H9 (cell line): ENCODE measurements around the gene NKIRAS2. TPM values are rescaled to one million over a fixed set of nuclear protein-coding genes. Genes with fewer than 3 reads are reported as not detected.

Experiments
- DNase-seq: peaks from one replicate; pipeline ENCODE4 v3.0.0-alpha.2; 2017
- H2AFZ ChIP-seq: one replicate; pipeline ENCODE4 v1.6.1; 2013; ENCODE audit warnings: mild to moderate bottlenecking, low read length, control low read depth, moderate library complexity
- H2AK5ac ChIP-seq: 2 replicates; pipeline ENCODE4 v1.6.1; 2013; ENCODE audit warnings: low read length, control low read depth, mixed read lengths; ENCODE audit not compliant: insufficient read length
- H2BK120ac ChIP-seq: one replicate; pipeline ENCODE4 v1.6.1; 2013; ENCODE audit warnings: low read depth, mild to moderate bottlenecking, low read length, control low read depth, inconsistent platforms; ENCODE audit not compliant: poor library complexity, severe bottlenecking
- H2BK12ac ChIP-seq: 2 replicates; pipeline ENCODE4 v1.6.1; 2013; ENCODE audit warnings: low read length, control low read depth, mixed read lengths, low read depth; ENCODE audit not compliant: insufficient read length
- H2BK15ac ChIP-seq: 2 replicates; pipeline ENCODE4 v1.6.1; 2013; ENCODE audit warnings: low read depth, low read length, control low read depth
- H2BK20ac ChIP-seq: one replicate; pipeline ENCODE4 v1.6.1; 2013; ENCODE audit warnings: low read depth, mild to moderate bottlenecking, low read length, control low read depth, inconsistent platforms; ENCODE audit not compliant: poor library complexity, severe bottlenecking
- H2BK5ac ChIP-seq: 2 replicates; pipeline ENCODE4 v1.6.1; 2013; ENCODE audit warnings: low read length, control low read depth, mixed read lengths; ENCODE audit not compliant: insufficient read length
- H3K14ac ChIP-seq: 2 replicates; pipeline ENCODE4 v1.6.1; 2013; ENCODE audit warnings: low read length, control low read depth; ENCODE audit not compliant: insufficient read depth
- H3K18ac ChIP-seq: 2 replicates; pipeline ENCODE4 v1.6.1; 2013; ENCODE audit warnings: low read depth, mild to moderate bottlenecking, mixed read lengths, low read length, control low read depth; ENCODE audit not compliant: insufficient read length
- H3K23ac ChIP-seq: 2 replicates; pipeline ENCODE4 v1.6.1; 2013; ENCODE audit warnings: low read length, control low read depth, mixed read lengths, low read depth; ENCODE audit not compliant: insufficient read length
- H3K23me2 ChIP-seq: 2 replicates; pipeline ENCODE4 v1.6.1; 2013; ENCODE audit warnings: low read depth, mild to moderate bottlenecking, mixed read lengths, low read length, control low read depth; ENCODE audit not compliant: insufficient read length, poor library complexity, severe bottlenecking
- H3K27ac ChIP-seq: 2 replicates; pipeline ENCODE4 v1.5.1; 2013; ENCODE audit warnings: low read length, control low read depth, mixed read lengths, low read depth; ENCODE audit not compliant: insufficient read length
- H3K27me3 ChIP-seq: 2 replicates; pipeline ENCODE4 v1.6.1; 2013; ENCODE audit warnings: low read length, control low read depth, inconsistent platforms; ENCODE audit not compliant: insufficient read depth
- H3K4ac ChIP-seq: 2 replicates; pipeline ENCODE4 v1.6.1; 2013; ENCODE audit warnings: low read depth, mild to moderate bottlenecking, control low read depth, inconsistent platforms, low read length, moderate library complexity
- H3K4me1 ChIP-seq: 2 replicates; pipeline ENCODE4 v1.6.1; 2013; ENCODE audit warnings: low read length, control low read depth, inconsistent platforms; ENCODE audit not compliant: insufficient read depth
- H3K4me2 ChIP-seq: 2 replicates; pipeline ENCODE4 v1.6.1; 2013; ENCODE audit warnings: low read length, control low read depth, mixed read lengths; ENCODE audit not compliant: insufficient read length, insufficient read depth
- H3K56ac ChIP-seq: 2 replicates; pipeline ENCODE4 v1.6.1; 2013; ENCODE audit warnings: low read depth, mild to moderate bottlenecking, mixed read lengths, low read length, control low read depth; ENCODE audit not compliant: insufficient read length
- H3K79me1 ChIP-seq: 2 replicates; pipeline ENCODE4 v1.6.1; 2013; ENCODE audit warnings: low read depth, mild to moderate bottlenecking, moderate library complexity, low read length, control low read depth, inconsistent platforms; ENCODE audit not compliant: insufficient read depth, poor library complexity, severe bottlenecking
- H3K79me2 ChIP-seq: 2 replicates; pipeline ENCODE4 v1.6.1; 2013; ENCODE audit warnings: low read length, control low read depth, inconsistent platforms; ENCODE audit not compliant: insufficient read depth
- H3K9ac ChIP-seq: 2 replicates; pipeline ENCODE4 v1.6.1; 2013; ENCODE audit warnings: low read length, control low read depth, mixed read lengths; ENCODE audit not compliant: insufficient read length; ENCODE audit errors: extremely low read depth
- H3K9me3 ChIP-seq: one replicate; pipeline ENCODE4 v1.6.1; 2013; ENCODE audit warnings: low read depth, low read length, inconsistent platforms; ENCODE audit not compliant: control insufficient read depth
- H3T11ph ChIP-seq: one replicate; pipeline ENCODE4 v1.6.1; 2013; ENCODE audit warnings: mild to moderate bottlenecking, low read length, control low read depth, inconsistent platforms
- H4K20me1 ChIP-seq: one replicate; pipeline ENCODE4 v1.6.1; 2013; ENCODE audit not compliant: control insufficient read depth, insufficient read length, insufficient read depth
- H4K5ac ChIP-seq: 2 replicates; pipeline ENCODE4 v1.6.1; 2013; ENCODE audit warnings: low read depth, mild to moderate bottlenecking, mixed read lengths, low read length, control low read depth; ENCODE audit not compliant: insufficient read length
- H4K8ac ChIP-seq: replicated peaks from 2 replicates; pipeline ENCODE4 v1.6.1; 2013; ENCODE audit warnings: low read length, control low read depth, mixed read lengths, low read depth; ENCODE audit not compliant: insufficient read length
- H4K91ac ChIP-seq: 2 replicates; pipeline ENCODE4 v1.6.1; 2013; ENCODE audit warnings: low read depth, mild to moderate bottlenecking, moderate library complexity, mixed read lengths, low read length, control low read depth; ENCODE audit not compliant: insufficient read length
- H3K27ac Mint-ChIP-seq, 3 experiments: 2 replicates in 2 of 3; 3 replicates in 1 of 3; pipeline ENCODE4 v1.8.0; 2020 to 2021; ENCODE audit warnings: mixed read lengths in 3 of 3, mild to moderate bottlenecking in 1 of 3, moderate library complexity in 1 of 3
- H3K27me3 Mint-ChIP-seq: 2 replicates; pipeline ENCODE4 v1.8.0; 2021; ENCODE audit warnings: low read depth, mild to moderate bottlenecking, moderate library complexity, mixed read lengths
- H3K36me3 Mint-ChIP-seq, 3 experiments: 2 replicates in 2 of 3; 3 replicates in 1 of 3; pipeline ENCODE4 v1.8.0; 2020 to 2021; ENCODE audit warnings: low read depth in 3 of 3, mixed read lengths in 3 of 3; ENCODE audit not compliant: insufficient read depth in 1 of 3
- H3K4me1 Mint-ChIP-seq, 2 experiments: 2 replicates each; pipeline ENCODE4 v1.8.0; 2020; ENCODE audit warnings: mixed read lengths in 2 of 2
- H3K4me3 Mint-ChIP-seq, 2 experiments: 2 replicates in 1 of 2; 3 replicates in 1 of 2; pipeline ENCODE4 v1.8.0; 2020 to 2021; ENCODE audit warnings: mild to moderate bottlenecking in 2 of 2, mixed read lengths in 2 of 2, moderate library complexity in 1 of 2
- H3K9me3 Mint-ChIP-seq, 2 experiments: 2 replicates in 1 of 2; 3 replicates in 1 of 2; pipeline ENCODE4 v1.8.0; 2020; ENCODE audit warnings: mild to moderate bottlenecking in 2 of 2, mixed read lengths in 2 of 2, moderate library complexity in 1 of 2
- CTCF ChIP-seq: fragments of 200-600 bp; sonication (generic); conservative IDR thresholded peaks from 3 replicates; pipeline ENCODE4 v1.8.0; 2021; ENCODE audit warnings: antibody characterized with exemption, mild to moderate bottlenecking
- WGBS: extraction: QIAGEN DNeasy Blood & Tissue Kit; methylation state at CpG from one replicate; pipeline ENCODE4 v1.1.7; 2013; ENCODE audit warnings: missing lambda C conversion rate, low lambda C conversion rate, mixed read lengths; ENCODE audit not compliant: insufficient read length; ENCODE audit errors: extremely low coverage; 5-methylcytosine and 5-hydroxymethylcytosine counted together
- total RNA-seq: library from RNA; stranded (reverse); gene quantifications from 2 replicates; pipeline ENCODE4 v1.2.1, GENCODE V29; 2021

NKIRAS2 gene
- total RNA-seq, 1 experiment from 2014 or later = 37.1 TPM

GRCh38 chr17:42049834-42050392 is 30.0 kb downstream of the NKIRAS2 start:
- no peak overlapping the region for H4K8ac ChIP-seq

More at GRCh38 chr17:42049834-42050392, 30.0 kb downstream of the NKIRAS2 start:
- no peak for TF ChIP-seq CTCF
- Histone ChIP-seq H3K79me2 (no peaks in the 10 kb centered on the region), H3K4me1 (peaks cover 7% of the 10 kb centered on the region; the same call in 1 of the 2 replicates), H3K56ac (no peak overlapping the region), H3K27me3 (no peaks in the 10 kb centered on the region), H2AFZ (no peak overlapping the region), H3K18ac (no peak overlapping the region), H2BK120ac (no peak overlapping the region), H4K5ac (no peak overlapping the region), H3K23ac (no peak overlapping the region), H3K14ac (no peak overlapping the region), H4K20me1 (no peaks in the 10 kb centered on the region), H3K23me2 (peaks cover 9% of the 10 kb centered on the region), H3K9me3 (no peaks in the 10 kb centered on the region), H3K4me2 (peak overlapping the region; percentile 55), H3K4ac (no peak overlapping the region), H4K91ac (no peak overlapping the region), H3T11ph (no peak overlapping the region), H2BK15ac (no peak overlapping the region), H2BK12ac (no peak overlapping the region), H2BK20ac (no peak overlapping the region), H2BK5ac (no peak overlapping the region), H3K9ac (no peak overlapping the region), H2AK5ac (no peak overlapping the region), H3K27ac (no peak overlapping the region), H3K79me1 (no peaks in the 10 kb centered on the region)
- no CpG with 5 or more reads among the region's 7 CpGs for WGBS
- H3K27ac Mint-ChIP-seq = peak overlapping the region in 1 of 3 experiments; percentile 82; a peak in 1 of 7 replicates
- peaks cover 43 to 52% of the 10 kb centered on the region in 2 experiments for H3K4me1 Mint-ChIP-seq
- H3K9me3 Mint-ChIP-seq = no peaks in the 10 kb centered on the region
- no peak for DNase-seq
- no peaks in the 10 kb centered on the region; a peak in 1 of 7 replicates for H3K36me3 Mint-ChIP-seq
- peak overlapping the region; percentile 72 to 88 for H3K4me3 Mint-ChIP-seq
- H3K27me3 Mint-ChIP-seq = peaks cover 33% of the 10 kb centered on the region
